Measurements from ENCODE around the gene ABCG5.

The ABCG5 gene

DNA sequence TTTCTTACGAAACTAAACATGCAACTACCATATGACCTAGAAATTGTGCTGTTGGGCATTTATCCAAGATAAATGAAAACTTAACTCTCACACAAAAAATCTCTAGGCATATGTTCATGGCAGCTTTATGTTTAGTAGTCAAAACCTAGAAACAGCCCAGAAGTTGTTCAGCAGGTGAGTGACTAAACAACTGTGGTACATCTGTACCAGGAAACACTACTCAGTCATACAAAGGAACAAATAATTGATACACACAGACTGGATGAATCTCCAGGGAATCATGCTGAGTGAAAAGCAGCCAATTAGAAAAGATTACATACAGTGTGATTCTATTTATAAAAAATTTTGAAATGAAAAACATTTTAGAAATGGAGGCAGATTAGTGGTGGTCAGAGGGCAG lies 35.5 kb downstream of the ABCG5 start:
- DNase-seq, result no peak

DNA sequence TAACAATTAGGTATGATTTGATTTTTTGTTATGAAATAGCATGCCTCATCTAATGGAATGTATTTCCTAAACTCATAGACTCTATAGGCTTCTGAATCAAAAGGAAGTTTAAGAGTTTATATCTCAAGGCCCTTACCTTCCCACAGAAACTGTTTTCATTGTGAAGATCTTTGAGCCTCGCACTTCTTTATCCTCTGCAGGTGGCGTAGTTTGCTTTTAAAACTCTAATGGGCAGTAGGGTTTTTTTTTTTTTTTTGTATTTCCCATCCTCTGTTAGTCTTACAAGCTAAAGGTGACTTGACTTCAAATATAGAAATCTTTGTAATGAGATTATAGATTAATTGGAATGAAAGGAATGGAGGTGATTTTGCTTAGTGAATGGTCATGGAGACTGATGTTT lies 36.5 kb downstream of the ABCG5 start:
- DNase-seq, result no peak

DNA sequence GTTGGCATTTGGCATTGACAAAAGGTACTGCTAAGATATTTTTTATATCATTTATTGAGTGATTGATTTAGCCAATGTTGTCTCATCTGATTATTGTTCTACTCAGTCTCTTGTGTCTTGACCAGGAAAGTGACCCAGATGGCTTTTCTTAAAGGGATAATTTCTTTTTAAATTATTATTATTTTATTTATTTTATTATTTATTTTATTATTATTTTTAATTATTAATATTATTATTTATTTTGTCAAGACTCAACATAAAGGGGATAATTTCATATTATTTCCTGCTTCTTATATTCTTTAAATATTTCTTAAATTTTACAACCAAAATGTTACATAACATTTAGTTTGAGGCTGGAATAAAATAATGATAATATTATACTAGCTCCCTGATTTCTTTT lies 37.7 kb downstream of the ABCG5 start:
- DNase-seq, result no peak

DNA sequence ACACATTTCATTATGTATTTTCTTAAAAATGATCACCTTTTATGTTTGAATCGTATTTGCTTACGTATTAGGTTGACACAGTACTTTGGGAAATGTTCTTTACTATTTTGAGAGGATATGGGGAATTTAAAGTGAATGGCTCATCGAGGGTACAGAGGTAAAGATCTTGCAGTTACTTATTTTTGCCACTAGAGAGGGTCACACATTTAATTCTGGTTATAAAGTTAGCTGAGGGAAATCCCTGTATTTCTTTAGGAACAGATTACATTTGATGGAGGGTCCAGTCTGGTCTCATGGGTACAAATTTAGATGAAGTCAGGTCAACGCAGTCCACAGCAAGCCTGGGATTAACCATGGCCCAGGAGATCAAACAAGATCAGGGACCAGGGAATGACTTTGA lies 40.3 kb downstream of the ABCG5 start:
- DNase-seq, result peak in 1 of 3 experiments; percentile 9

- no peak for DNase-seq
Measured at GRCh38 chr2:43796206-43796605, 42.4 kb downstream of the ABCG5 start.

- DNase-seq, result no peak
Measured at GRCh38 chr2:43794956-43795355, 43.7 kb downstream of the ABCG5 start.

- DNase-seq, result no peak
Measured at GRCh38 chr2:43792653-43793052, 46.0 kb downstream of the ABCG5 start.

GRCh38 chr2:43791035-43791765 lies 47.4 kb downstream of the ABCG5 start:
- DNase-seq, result no peak

- DNase-seq, result no peak
Measured at GRCh38 chr2:43790147-43790546, 48.5 kb downstream of the ABCG5 start.

DNA sequence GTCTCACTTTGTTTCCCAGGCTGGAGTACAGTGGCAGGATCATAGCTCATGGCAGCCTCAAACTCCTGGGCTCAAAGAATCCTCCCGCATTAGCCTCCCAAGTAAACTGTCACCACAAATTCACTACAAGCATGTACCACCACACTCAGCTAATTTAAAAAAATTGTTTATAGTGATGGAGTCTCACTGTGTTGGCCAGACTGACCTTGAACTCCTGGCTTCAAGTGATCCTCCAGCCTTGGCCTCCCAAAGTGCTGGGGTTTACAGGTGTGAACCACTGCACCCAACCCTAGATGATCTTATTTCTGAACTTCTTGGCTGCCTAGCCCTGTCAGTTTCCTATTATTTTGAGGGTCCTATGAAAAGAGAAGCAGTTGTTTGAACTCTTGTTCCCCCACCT lies 50.0 kb downstream of the ABCG5 start:
- no peak for DNase-seq

GRCh38 chr2:43787895-43788294 lies 50.7 kb downstream of the ABCG5 start:
- DNase-seq, result no peak

- no peak for DNase-seq
Measured at GRCh38 chr2:43778233-43778632, 60.4 kb downstream of the ABCG5 start.

- peak in 1 of 3 experiments; percentile 3 for DNase-seq
Measured at GRCh38 chr2:43777306-43777926, 61.2 kb downstream of the ABCG5 start.

GRCh38 chr2:43776324-43776723 lies 62.3 kb downstream of the ABCG5 start:
- DNase-seq, result no peak

DNA sequence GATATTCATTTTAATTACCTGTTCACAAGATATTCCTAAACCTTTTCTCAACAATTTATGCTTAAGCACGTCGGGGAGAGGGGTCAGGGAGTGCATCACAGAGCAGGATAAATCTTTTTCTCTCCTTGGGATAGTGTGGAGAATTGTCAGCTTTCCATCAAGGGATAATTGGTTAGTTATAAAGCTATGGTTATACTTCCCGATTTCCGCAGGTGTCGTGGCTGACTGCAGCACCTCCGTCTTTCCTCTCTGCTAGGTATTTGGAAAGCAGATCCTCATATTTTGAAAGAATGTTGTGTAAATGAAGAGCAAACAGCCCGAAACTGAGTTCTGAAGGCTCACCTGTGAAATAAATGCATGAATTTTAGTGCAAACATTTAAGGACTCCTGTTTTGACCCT lies 64.0 kb downstream of the ABCG5 start:
- DNase-seq, result no peak

DNA sequence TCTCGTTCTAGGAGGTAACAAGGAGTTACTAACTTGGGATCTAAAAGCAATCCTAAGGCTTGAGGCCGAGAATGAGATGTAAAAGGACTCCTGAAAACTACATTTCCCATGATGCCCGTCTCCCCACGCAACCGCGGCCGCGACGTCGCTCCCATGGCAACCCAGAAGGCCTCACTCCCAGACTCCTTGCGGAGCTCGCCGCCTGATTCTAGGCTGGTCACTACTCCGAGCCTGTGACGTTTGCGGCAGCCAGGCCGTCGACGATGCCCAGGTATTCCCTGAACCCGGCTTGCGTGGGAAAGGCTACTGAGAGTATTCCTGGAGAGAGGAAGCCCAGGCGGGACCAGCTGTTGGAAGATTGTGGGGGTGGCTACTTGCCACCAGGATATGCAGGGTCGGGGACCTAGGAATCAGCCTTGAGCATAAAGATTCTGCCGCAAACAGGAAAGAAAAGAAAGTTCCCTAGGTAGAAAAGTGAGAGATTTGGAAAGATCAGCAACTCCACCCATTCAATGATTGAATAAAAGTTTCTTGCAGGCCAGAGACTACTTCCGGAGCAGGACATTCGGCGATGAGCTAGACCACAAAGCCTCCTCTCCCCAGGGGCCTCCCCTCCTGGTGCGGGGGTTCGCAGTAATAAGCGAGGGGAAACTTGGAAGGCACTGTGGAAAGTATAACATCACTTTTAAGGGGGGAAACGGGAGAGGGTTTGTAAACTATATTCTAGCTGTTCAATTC lies 64.6 kb downstream of the ABCG5 start, which contains the start of gene DYNC2LI1:
Gene DYNC2LI1, plus strand, starts transcription at position 164 of the 738 bp plus-strand sequence. Its CDS starts 100 bp downstream, at position 264.
- peak; percentile 90 to 97 (median 93) for DNase-seq

DNA sequence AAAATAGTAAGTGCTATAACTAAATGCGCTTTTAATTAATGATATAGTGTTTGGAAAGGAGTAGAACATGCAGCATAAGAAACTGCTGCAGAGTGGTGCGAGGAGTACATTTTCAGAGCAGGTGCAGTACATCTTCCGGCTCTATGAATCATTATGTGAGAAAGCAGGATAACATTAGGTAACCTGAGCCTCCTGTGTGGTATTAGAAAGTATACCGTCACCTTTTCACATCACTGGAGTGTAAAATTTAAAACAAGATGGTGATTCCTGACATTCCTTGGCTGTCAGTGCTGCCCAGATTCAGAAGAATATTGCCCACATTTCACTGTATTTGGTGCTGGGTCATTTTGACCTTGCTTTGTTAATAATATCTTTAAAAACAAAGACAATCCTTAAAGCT lies 72.6 kb downstream of the ABCG5 start:
- DNase-seq, result peak in 1 of 3 experiments; percentile 24

DNA sequence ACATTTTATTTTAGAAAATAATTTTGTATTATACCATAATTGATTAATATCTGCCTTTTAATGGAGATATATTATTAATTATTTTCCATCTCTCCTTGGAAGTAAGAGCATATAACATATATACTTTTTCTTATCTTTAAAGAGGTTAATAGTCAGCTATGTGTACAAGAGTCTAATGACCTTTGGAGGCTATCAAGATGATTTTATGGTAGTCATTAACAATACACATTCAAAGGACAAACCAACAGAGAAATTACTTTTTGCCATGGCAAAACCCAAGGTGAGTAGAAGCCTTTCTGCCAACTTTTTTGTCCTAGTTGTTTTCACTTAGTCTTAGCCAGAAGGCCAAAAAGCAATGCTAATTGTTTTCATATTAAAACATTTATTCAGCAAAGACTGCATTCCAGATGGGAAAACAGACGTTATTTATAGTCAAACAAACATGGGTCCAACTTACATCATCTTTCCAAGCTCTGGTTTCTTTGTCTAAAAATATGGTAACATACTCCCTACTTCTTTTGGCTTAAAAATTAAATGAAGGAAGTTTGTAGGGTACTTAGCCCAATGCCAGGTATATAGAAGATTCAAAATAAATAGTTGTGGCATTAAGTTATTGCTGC lies 74.4 kb downstream of the ABCG5 start:
- no peak for DNase-seq

GRCh38 chr2:43763091-43763490 lies 75.5 kb downstream of the ABCG5 start:
- DNase-seq, result no peak

All from NCI-H1417 (cell line).